ENCODE results near the gene ANP32E.

ANP32E gene

GRCh38 chr1:150235852-150236613 is at the start of gene ANP32E:
ANP32E (minus strand) TSS chr1:150236112; CDS start chr1:150235786, 326 bp downstream.
- peak; percentile 98 for DNase-seq

- no peak for DNase-seq
Observed at GRCh38 chr1:150283260-150283659, 47.3 kb upstream of the ANP32E start.

- peak; percentile 78 for DNase-seq
Observed at GRCh38 chr1:150282558-150282958, 46.6 kb upstream of the ANP32E start.

GRCh38 chr1:150281758-150282557 is 46.0 kb upstream of the ANP32E start, which contains the start of gene CIART:
CIART (plus strand) TSS chr1:150282554; CDS start chr1:150283268, 714 bp downstream.
- peak; percentile 96 for DNase-seq

GRCh38 chr1:150281221-150281757 is 45.4 kb upstream of the ANP32E start:
- DNase-seq, result no peak

GRCh38 chr1:150280138-150280707 is 44.3 kb upstream of the ANP32E start:
- no peak for DNase-seq

- no peak for DNase-seq
Observed at GRCh38 chr1:150273311-150273710, 37.4 kb upstream of the ANP32E start.

GRCh38 chr1:150271291-150271959 is 35.5 kb upstream of the ANP32E start:
- no peak for DNase-seq

- DNase-seq, result no peak
Observed at GRCh38 chr1:150269451-150269850, 33.5 kb upstream of the ANP32E start.

GRCh38 chr1:150268705-150269403 is 32.9 kb upstream of the ANP32E start, which contains the start of gene APH1A:
APH1A (minus strand) TSS chr1:150269016; CDS start chr1:150268810, 206 bp downstream.
- peak; percentile 96 for DNase-seq

GRCh38 chr1:150268340-150268704 is 32.4 kb upstream of the ANP32E start:
- no peak for DNase-seq

GRCh38 chr1:150267896-150268295 is 32.0 kb upstream of the ANP32E start:
- no peak for DNase-seq

GRCh38 chr1:150263549-150263948 is 27.6 kb upstream of the ANP32E start:
- DNase-seq, result no peak

GRCh38 chr1:150262388-150263320 is 26.7 kb upstream of the ANP32E start:
- no peak for DNase-seq

- DNase-seq, result no peak
Observed at GRCh38 chr1:150261367-150261766, 25.5 kb upstream of the ANP32E start.

GRCh38 chr1:150259758-150260669 is 24.1 kb upstream of the ANP32E start:
- peak; percentile 77 for DNase-seq

GRCh38 chr1:150259217-150259616 is 23.3 kb upstream of the ANP32E start:
- DNase-seq, result no peak

GRCh38 chr1:150257624-150258585 is 22.0 kb upstream of the ANP32E start, which contains the start of gene CA14:
CA14 (plus strand) TSS chr1:150257774; CDS start chr1:150258129, 355 bp downstream.
- DNase-seq, result no peak
